NB4 (cell line): ENCODE data around the gene GPR108.
"Not testable (repeated sequence)": the region's sequence is repeated elsewhere in the genome, so short reads cannot be mapped to it uniquely, and the experiment has no call there.

Experiments used
- DNase-seq: peaks from one replicate; pipeline ENCODE4 v3.0.0; 2010; ENCODE audit warnings: low read depth
- H3K4me3 ChIP-seq: one replicate; pipeline ENCODE4 v1.5.1; 2011; ENCODE audit warnings: mild to moderate bottlenecking, low read depth, low read length, moderate library complexity
- MYC ChIP-seq: IDR thresholded peaks from 2 replicates; pipeline ENCODE4 v1.6.1; 2011; ENCODE audit warnings: low read depth, low read length
- POLR2A ChIP-seq: IDR thresholded peaks from 2 replicates; pipeline ENCODE4 v1.6.1; 2011; ENCODE audit warnings: mild to moderate bottlenecking; ENCODE audit not compliant: insufficient read length; ENCODE audit errors: extremely low read depth
- TF ChIP-seq, protein P1 (sequence below): IDR thresholded peaks from 2 replicates; pipeline ENCODE4 v1.6.1; 2011; ENCODE audit warnings: low read depth, low read length
- TF ChIP-seq, protein P2 (sequence below): IDR thresholded peaks from one replicate; pipeline ENCODE4 v1.5.1; 2012; ENCODE audit warnings: low read depth, low read length

The GPR108 gene

DNA sequence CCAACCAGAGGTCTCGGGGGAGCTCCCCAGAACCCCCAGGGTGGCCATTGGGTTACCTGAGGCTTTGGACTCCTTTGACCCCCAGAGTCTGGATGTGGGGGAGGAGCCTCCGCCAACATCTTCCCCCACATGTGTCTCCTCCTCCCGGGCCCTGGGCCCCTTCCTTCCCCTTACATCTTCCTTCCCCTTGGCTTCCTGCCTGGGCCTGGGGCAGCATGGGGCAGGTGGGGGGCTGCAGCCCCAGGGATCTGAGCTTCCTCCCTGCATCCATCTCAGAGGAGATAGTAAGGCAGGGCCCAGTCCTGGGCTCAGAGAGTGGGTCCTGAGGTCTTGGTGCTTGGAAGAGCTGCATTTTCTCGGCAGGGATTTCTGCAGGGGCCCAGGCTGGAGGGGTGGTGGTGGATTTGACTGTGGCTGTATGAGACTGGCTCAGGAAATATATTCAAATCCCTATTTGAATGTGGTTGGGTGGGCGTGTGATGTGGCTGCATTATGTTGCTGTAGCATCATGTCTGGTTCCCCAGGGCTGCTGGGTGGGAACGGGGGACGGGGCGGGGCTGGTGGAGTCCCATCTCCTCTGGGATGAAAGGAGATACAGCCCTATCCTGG is 36.0 kb upstream of the GPR108 start:
- peak; percentile 79 for DNase-seq
- TF ChIP-seq, protein P1, sequence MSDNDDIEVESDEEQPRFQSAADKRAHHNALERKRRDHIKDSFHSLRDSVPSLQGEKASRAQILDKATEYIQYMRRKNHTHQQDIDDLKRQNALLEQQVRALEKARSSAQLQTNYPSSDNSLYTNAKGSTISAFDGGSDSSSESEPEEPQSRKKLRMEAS: peak; percentile 63
- TF ChIP-seq POLR2A: peak; percentile 15
- TF ChIP-seq, protein P2, sequence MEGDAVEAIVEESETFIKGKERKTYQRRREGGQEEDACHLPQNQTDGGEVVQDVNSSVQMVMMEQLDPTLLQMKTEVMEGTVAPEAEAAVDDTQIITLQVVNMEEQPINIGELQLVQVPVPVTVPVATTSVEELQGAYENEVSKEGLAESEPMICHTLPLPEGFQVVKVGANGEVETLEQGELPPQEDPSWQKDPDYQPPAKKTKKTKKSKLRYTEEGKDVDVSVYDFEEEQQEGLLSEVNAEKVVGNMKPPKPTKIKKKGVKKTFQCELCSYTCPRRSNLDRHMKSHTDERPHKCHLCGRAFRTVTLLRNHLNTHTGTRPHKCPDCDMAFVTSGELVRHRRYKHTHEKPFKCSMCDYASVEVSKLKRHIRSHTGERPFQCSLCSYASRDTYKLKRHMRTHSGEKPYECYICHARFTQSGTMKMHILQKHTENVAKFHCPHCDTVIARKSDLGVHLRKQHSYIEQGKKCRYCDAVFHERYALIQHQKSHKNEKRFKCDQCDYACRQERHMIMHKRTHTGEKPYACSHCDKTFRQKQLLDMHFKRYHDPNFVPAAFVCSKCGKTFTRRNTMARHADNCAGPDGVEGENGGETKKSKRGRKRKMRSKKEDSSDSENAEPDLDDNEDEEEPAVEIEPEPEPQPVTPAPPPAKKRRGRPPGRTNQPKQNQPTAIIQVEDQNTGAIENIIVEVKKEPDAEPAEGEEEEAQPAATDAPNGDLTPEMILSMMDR: no peak
- TF ChIP-seq MYC: peak; percentile 62; the same call in 1 of the 2 replicates
- H3K4me3 ChIP-seq: peak overlapping the region; percentile 70

DNA sequence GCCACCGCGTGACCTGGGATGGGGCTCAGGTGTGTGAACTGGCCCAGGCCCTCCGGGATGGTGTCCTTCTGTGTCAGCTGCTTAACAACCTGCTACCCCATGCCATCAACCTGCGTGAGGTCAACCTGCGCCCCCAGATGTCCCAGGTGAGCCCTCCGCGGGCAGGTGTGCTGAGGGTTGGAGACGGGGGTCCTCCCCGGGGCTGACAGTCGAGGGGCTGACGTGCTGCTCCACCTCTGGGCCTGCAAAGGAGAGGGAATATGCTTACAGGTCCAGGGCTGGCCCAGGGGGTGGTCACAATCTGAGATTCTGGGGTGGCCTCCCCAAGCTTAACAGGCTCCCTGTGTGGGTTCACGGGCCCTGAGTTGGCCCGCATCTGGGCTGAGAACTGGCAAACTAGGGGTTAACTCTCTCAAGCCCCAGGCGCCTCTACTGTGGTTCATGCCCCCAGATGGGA is 35.5 kb upstream of the GPR108 start:
- TF ChIP-seq MYC: no peak
- TF ChIP-seq, protein P1: no peak
- no peak for TF ChIP-seq POLR2A
- TF ChIP-seq, protein P2: no peak
- peak overlapping the region; percentile 70 for H3K4me3 ChIP-seq
- no peak for DNase-seq

DNA sequence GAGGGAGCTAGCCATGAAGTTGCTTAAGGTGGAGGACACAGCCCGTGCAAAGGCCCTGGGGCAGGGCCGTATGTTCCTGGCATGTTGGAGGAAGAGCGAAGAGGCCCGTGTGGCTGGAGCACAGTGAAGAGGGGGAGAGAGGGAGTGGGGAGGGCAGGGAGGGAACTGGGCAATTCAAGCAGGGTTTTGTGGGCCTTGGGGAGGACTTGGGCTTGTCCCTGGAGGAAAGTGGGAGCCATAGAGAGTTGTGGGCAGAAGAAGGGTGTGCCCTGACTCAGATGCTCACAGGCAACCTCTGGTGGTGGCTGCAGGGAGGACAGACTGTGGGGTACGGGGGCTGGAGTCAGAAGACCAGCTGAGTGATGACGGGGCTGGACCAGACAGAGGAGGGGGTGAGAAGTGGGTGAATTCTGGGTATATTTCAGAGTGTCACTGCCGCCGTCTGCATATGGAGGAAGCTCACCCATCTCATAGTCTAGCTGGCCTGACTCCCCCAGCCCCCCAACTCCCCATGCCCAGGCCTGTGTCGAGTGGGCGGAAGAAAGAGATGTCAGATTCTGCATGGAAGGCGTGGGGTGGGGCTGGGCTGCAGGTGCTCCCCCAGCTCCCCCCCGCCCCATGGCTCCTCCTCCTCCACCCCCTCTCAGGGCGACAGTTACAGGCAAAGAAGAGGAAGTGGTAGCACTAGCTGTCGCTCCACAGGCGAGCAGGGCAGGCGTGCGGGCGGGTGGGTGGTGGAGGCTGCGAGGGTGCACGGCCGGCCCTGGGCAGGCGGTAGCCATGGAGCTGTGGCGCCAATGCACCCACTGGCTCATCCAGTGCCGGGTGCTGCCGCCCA is 34.9 kb upstream of the GPR108 start, which contains the start of gene VAV1:
VAV1 (plus strand) TSS at position 681 of the 838 bp plus-strand sequence; CDS start at position 781, 100 bp downstream.
- TF ChIP-seq, protein P2: peak; percentile 39
- TF ChIP-seq, protein P1: peak; percentile 67
- TF ChIP-seq MYC (peak; percentile 30), POLR2A (peak; percentile 60)
- peak; percentile 93 for DNase-seq
- H3K4me3 ChIP-seq: peak within 1 kb of the TSS; percentile 70

DNA sequence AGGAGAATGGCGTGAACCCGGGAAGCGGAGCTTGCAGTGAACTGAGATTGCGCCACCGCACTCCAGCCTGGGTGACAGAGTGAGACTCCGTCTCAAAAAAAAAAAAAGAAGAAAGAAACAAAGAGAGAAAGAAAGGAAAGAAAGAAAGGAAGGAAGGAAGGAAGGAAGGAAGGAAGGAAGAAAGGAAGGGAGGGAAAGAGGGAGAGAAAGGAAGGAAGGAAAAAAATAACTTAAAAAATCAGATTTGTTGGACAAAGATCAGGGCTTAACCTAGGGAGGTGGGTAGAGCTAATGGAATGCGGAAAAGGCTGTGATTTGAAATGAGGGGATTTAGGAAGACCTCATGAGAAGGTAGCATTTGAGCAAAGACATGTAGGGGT is 34.3 kb upstream of the GPR108 start:
- DNase-seq, H3K4me3 ChIP-seq: not testable (repeated sequence)

DNA sequence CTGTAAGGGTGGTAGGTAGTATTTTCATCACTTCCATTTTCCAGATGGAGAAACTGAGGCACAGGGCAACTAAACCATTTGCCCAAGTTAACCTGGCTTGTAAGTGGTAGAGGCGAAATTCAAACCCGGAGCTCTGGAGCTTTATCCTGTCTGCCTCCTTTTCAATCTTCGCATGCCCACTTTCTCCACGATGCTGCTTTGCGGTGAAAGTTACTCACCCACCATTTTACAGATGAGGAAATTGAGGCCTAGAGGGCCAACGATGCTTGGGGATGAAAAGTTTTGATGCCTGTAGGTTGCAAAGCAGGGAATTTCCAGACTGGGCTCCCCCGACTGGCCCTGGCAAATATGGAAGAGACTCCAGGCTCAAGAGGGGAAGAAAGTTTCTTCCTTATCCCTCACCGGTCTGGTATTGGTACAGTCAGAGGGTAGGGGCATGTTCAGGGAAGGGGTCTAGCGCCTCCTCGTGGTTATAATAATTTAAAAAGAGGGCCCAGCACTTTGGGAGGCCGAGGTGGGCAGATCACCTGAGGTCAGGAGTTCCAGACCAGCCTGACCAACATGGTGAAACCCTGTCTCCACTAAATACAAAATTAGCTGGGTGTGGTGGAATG is 31.7 kb upstream of the GPR108 start:
- H3K4me3 ChIP-seq: no peak overlapping the region
- TF ChIP-seq, protein P2: peak; percentile 1
- TF ChIP-seq MYC: no peak
- DNase-seq: peak; percentile 29

DNA sequence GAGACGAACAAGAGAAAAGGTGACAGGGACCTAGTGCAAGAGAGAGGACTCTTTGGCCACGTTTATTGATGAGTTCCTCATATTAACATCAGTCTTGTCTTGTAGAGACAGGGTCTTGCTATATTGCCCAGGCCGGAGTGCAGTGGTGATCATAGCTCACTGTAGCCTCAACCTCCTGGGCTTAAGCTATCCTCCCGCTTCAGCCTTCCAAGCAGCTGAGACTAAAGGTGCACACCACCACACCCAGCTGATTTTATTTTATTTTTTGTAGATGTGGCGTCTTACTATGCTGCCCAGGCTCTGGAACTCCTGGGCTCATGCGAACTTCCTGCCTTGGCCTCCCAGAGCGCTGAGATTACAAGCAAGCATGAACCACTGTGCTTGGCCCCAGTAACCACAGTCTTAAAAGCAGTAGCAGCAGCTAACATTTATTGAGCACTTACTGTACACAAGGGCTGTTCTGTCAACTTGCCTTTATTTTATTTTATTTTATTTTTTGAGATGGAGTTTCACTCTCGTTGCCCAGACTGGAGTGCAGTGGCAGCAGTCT is 30.9 kb upstream of the GPR108 start:
- DNase-seq: no peak
- TF ChIP-seq, protein P1: no peak
- TF ChIP-seq MYC (no peak), POLR2A (no peak)
- TF ChIP-seq, protein P2: no peak
- no peak overlapping the region for H3K4me3 ChIP-seq
